Skeletal muscle tissue (tissue), 4 donors: ENCODE measurements around the gene CCNC. TPM values are rescaled to one million over a fixed set of nuclear protein-coding genes. Genes with fewer than 3 reads are reported as not detected.

ENCODE experiments used
- H3K27ac ChIP-seq: one replicate; pipeline ENCODE4 v1.7.0; 2013; ENCODE audit warnings: mild to moderate bottlenecking, low read depth, low read length, inconsistent platforms
- H3K27me3 ChIP-seq, 3 donors: one replicate each; pipeline ENCODE4 v1.7.0; 2013; ENCODE audit warnings: low read length in 3 of 3; ENCODE audit not compliant: control insufficient read depth in 3 of 3, insufficient read depth in 3 of 3
- H3K36me3 ChIP-seq, 3 donors: one replicate each; pipeline ENCODE4 v1.7.0; 2013; ENCODE audit warnings: low read length in 3 of 3; ENCODE audit not compliant: control insufficient read depth in 3 of 3, insufficient read depth in 3 of 3
- H3K4me1 ChIP-seq, 3 donors: one replicate each; pipeline ENCODE4 v1.7.0; 2013; ENCODE audit warnings: low read length in 3 of 3, mild to moderate bottlenecking in 3 of 3; ENCODE audit not compliant: control insufficient read depth in 3 of 3, insufficient read depth in 3 of 3
- H3K4me3 ChIP-seq, 3 donors: one replicate each; pipeline ENCODE4 v1.7.0; 2013; ENCODE audit warnings: low read length in 3 of 3
- H3K9ac ChIP-seq, 3 donors: one replicate each; pipeline ENCODE4 v1.7.0; 2013; ENCODE audit warnings: low read length in 3 of 3, mild to moderate bottlenecking in 3 of 3, moderate library complexity in 2 of 3, low read depth in 1 of 3
- H3K9me3 ChIP-seq, 3 donors: one replicate each; pipeline ENCODE4 v1.7.0; 2013; ENCODE audit warnings: low read length in 3 of 3; ENCODE audit not compliant: control insufficient read depth in 3 of 3
- total RNA-seq: library from RNA; depleted of rRNA; stranded (reverse); fragments of >200 nt; gene quantifications from one replicate; pipeline ENCODE4 v1.2.3, GENCODE V29; 2014
- donor health status: Osteomylitis.

Gene CCNC
- total RNA-seq, 1 donor from 2014 or later = 38.1 TPM

- H3K27me3 ChIP-seq = peaks cover 52 to 57% (median 56%) of the 10 kb centered on the region in 3 donors
- no peak overlapping the region for H3K9ac ChIP-seq
- H3K4me1 ChIP-seq = peaks cover 14 to 23% (median 22%) of the 10 kb centered on the region in 3 donors
- no peak overlapping the region for H3K4me3 ChIP-seq
- H3K27ac ChIP-seq = no peak overlapping the region
- no peaks in the 10 kb centered on the region for H3K9me3 ChIP-seq
- no peaks in the 10 kb centered on the region for H3K36me3 ChIP-seq
These were observed 19.3 kb upstream of the CCNC start for GRCh38 chr6:99587792-99588191.

DNA sequence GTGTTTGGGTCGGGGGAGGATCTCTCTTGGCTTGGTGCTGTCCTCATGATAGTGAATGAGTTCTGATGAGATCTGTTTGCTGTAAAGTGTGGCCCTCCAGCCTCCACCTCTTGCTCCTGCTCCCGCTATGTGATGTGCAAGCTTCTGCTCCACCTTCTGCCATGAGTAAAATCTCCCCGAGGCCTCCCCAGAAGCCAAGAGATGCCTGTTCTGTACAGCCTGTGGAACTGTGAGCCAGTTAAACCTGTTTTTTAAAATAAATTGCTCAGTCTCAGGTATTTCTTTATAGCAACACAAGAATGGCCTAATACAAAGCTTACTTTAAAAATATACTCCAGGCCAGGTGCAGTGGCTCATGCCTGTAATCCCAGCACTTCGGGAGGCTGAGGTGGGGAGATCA is 11.3 kb upstream of the CCNC start:
- H3K4me1 ChIP-seq = no peaks in the 10 kb centered on the region
- H3K27me3 ChIP-seq = peaks cover 5 to 7% (median 7%) of the 10 kb centered on the region in 3 donors
- no peak overlapping the region for H3K9ac ChIP-seq
- no peak overlapping the region for H3K4me3 ChIP-seq
- H3K27ac ChIP-seq = no peak overlapping the region
- H3K36me3 ChIP-seq = no peaks in the 10 kb centered on the region
- H3K9me3 ChIP-seq = no peaks in the 10 kb centered on the region

DNA sequence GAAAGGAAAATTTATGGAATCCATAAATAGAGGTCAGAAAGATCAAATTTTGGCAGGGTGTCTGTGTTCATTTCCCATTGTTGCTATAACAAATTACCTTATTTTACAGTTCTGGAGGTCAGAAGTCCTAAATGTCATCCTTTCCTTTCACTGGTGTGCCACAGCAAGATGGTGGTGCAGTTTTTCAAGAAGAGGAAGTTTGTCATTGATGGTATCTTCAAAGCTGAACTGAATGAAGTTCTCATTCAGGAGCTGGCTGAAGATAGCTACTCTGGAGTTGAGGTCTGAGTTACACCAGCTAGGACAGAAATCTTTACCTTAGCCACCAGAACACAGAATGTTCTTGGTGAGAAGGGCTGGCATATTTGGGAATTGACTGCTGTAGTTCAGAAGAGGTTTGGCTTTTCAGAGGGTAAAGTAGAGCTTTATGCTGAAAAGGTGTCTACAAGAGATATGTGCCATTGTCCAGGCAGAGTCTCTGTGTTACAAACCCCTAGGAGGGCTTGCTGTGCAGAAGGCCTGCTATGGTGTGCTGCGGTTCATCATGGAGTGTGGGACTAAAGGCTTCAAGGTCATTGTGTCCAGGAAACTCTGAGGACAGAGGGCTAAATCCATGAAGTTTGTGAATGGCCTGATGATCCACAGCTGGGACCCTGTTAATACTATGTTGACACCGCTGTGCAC is 7.2 kb upstream of the CCNC start:
- Histone ChIP-seq H3K27ac (no peak overlapping the region), H3K9ac (no peak overlapping the region), H3K9me3 (no peaks in the 10 kb centered on the region), H3K36me3 (no peaks in the 10 kb centered on the region), H3K27me3 (peaks cover 0 to 2% (median 0%) of the 10 kb centered on the region in 3 donors), H3K4me3 (no peak overlapping the region), H3K4me1 (no peaks in the 10 kb centered on the region)

- no peak overlapping the region for H3K9ac ChIP-seq
- H3K4me3 ChIP-seq = no peak overlapping the region
- H3K27ac ChIP-seq = no peak overlapping the region
- H3K36me3 ChIP-seq = no peaks in the 10 kb centered on the region
- no peaks in the 10 kb centered on the region for H3K4me1 ChIP-seq
- no peaks in the 10 kb centered on the region for H3K9me3 ChIP-seq
- no peaks in the 10 kb centered on the region for H3K27me3 ChIP-seq
These were observed 5.6 kb upstream of the CCNC start for GRCh38 chr6:99573980-99574617.

DNA sequence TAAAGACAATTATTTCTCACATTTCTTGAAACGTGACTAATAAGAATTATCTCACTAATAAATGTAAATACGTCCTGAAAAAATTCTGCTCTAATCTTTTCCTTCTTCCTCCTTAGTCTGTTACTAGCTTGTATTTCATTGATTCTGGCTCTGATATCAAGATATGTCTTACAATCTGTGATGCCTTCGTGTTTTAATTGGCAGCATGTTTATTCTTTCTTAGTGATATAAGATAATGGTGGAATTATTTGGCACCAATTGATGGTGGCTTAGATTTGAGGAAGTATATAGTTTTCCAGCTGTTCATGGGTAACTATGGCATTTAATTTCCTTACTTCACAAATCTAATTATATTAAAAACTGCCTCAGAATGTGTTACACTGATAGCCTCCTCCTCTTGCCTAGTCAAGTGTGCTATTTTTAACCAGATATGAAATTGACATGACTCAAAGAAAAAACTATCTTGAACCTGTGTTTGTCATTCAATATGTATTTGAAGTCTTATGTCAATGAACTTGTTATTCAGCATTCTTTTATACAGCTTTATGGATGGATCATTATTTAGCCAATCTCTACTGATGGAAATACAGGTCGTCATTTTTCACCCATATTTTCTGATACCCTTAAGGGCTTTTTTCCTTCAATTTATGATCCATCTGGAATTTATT is 5.3 kb downstream of the CCNC start:
- Histone ChIP-seq H3K27ac (no peak overlapping the region), H3K4me3 (no peak overlapping the region)

GRCh38 chr6:99560668-99561067 is 7.8 kb downstream of the CCNC start:
- Histone ChIP-seq H3K9ac (no peak overlapping the region), H3K9me3 (no peaks in the 10 kb centered on the region), H3K36me3 (peaks cover 7 to 23% (median 19%) of the 10 kb centered on the region in 3 donors), H3K27ac (no peak overlapping the region), H3K4me3 (no peak overlapping the region), H3K27me3 (no peaks in the 10 kb centered on the region), H3K4me1 (peaks cover 0 to 5% (median 2%) of the 10 kb centered on the region in 3 donors)

More for the DNA sequence above, 5.3 kb downstream of the CCNC start:
- no peak overlapping the region for H3K9ac ChIP-seq
- H3K36me3 ChIP-seq = peaks cover 4 to 10% (median 7%) of the 10 kb centered on the region in 3 donors
- no peaks in the 10 kb centered on the region for H3K9me3 ChIP-seq
- H3K4me1 ChIP-seq = peaks cover 4 to 18% (median 7%) of the 10 kb centered on the region in 3 donors
- H3K27me3 ChIP-seq = no peaks in the 10 kb centered on the region

DNA sequence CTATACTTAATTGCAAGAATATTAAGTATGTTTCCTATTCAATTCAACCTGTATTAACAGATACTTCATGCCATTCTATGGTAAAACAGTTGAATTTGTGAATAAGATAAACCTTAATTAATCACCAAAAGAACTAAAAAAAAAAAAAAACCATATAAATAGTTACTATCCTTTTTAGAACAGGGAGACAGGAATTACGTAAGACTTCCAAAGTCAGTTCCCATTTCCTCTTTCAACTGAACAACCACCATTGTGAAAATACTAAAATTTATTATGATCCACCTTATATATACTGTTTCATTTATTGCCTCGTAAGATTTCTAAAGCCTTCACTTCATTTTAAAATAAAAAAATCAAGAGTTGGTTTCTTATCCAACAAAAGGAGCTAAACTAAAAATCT is 9.4 kb downstream of the CCNC start:
- Histone ChIP-seq H3K27me3 (no peaks in the 10 kb centered on the region), H3K4me3 (no peak overlapping the region), H3K36me3 (peaks cover 12 to 37% (median 35%) of the 10 kb centered on the region in 3 donors), H3K9ac (no peak overlapping the region), H3K4me1 (peaks cover 0 to 5% (median 2%) of the 10 kb centered on the region in 3 donors), H3K9me3 (no peaks in the 10 kb centered on the region), H3K27ac (no peak overlapping the region)

DNA sequence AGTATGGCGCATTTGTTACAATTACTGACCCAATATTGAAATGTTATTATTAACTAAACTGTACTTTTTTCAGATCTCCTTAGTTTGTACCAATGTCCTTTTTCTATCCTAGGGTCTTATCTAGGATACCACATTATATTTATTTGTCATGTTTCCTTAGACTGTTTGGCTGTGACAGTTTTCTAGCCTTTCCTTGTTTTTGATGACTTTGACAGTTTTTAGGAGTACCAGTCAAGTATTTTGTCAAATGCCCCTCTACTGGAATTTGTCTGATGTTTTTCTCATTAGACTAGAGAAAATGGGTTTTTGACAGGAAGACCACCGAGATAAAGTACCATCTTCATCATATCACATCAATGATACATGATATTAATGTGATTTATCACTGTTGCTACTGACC is 14.6 kb downstream of the CCNC start:
- H3K9me3 ChIP-seq = no peaks in the 10 kb centered on the region
- no peaks in the 10 kb centered on the region for H3K4me1 ChIP-seq
- H3K36me3 ChIP-seq = peaks cover 12 to 42% (median 39%) of the 10 kb centered on the region in 3 donors
- H3K4me3 ChIP-seq = no peak overlapping the region
- no peak overlapping the region for H3K9ac ChIP-seq
- H3K27ac ChIP-seq = no peak overlapping the region
- H3K27me3 ChIP-seq = no peaks in the 10 kb centered on the region

DNA sequence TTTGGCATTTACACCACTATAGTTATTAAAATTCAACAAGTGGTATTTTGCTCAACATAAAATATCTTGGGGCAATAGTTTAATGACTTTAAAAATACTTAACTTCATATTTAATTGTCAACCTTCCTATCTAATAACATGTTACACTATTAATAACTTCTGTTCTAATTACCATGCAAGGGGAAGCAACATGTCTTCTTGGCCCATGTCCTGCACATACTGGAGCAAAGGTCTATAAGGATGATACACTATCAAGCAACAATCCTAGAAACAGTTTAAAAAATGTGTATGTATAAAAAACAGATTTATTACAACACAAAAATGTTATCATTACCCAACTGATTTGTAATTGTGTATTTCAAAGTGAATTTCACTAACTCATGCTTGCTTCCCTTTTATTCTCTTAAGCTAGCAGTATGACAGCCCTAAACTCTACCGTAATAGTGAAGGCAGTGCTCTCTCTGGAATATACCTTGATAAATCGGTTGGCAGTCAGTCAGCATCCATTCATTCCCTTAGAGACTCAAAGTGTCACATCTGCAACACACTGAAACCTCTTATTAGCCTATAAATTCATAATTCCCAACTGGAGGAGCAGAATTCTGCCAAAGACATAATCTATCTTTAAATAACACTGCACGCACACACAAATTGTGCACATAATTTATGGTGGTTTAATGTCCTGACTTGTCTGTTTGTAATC is 18.3 kb downstream of the CCNC start:
- no peaks in the 10 kb centered on the region for H3K9me3 ChIP-seq
- H3K36me3 ChIP-seq = peaks cover 14 to 46% (median 33%) of the 10 kb centered on the region in 3 donors
- H3K27ac ChIP-seq = no peak overlapping the region
- H3K27me3 ChIP-seq = no peaks in the 10 kb centered on the region
- H3K4me1 ChIP-seq = no peaks in the 10 kb centered on the region
- H3K9ac ChIP-seq = no peak overlapping the region
- H3K4me3 ChIP-seq = no peak overlapping the region
